AG09309 (cell line): ENCODE data around the gene NPHP4.

Experiments
- DNase-seq: peaks from one replicate; pipeline ENCODE4 v3.0.0-alpha.2; 2010; ENCODE audit warnings: low read depth
- H3K4me3 ChIP-seq: 2 replicates; pipeline ENCODE4 v1.5.1; 2011; ENCODE audit warnings: mild to moderate bottlenecking, low read depth, low read length, moderate library complexity; ENCODE audit not compliant: control insufficient read depth
- TF ChIP-seq, protein P1 (sequence below): IDR thresholded peaks from 2 replicates; pipeline ENCODE4 v1.5.1; 2011; ENCODE audit warnings: mild to moderate bottlenecking, low read depth, low read length, inconsistent platforms; ENCODE audit not compliant: insufficient read depth, control insufficient read depth; ENCODE audit errors: missing control alignments

The NPHP4 gene

DNA sequence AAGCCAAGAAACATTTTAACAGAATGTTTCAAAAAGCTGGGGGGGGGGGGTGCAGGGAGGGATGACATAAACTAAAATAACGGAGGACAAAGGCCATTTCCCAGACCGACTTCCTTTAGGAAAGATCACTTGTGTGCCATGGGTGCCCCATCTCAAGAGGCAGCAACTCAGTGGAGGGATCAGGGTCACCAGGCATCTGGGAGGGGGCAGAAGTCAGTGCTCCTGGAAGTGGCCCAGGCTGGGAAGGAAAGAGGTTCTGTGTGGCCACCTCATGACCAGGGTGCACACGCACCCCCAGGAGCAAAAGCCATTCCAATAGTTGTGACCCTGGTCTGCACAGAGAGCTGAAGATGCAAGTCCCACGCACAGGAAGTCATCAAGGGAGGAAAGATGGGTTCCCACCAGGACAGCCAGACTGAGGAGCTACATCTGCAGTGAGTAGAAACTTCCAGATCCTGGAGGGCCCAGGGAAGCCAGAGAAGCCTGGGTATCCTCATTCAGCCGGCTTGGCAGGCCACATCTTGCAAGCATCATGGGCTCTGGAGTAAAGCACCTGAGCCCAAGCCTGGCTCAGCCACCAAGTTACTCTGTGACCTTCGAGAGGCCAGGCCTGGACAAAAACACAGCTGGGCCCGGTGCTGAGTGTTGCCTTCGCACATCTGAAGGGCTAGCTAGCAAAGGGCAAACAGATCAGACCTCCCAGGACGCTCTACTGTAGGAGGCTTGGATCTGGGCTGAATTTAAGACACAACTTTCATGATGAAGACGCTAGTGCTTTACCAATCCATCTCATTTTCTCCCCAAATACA is 36.0 kb downstream of the NPHP4 start:
- H3K4me3 ChIP-seq, result no peak overlapping the region
- TF ChIP-seq, protein P1, sequence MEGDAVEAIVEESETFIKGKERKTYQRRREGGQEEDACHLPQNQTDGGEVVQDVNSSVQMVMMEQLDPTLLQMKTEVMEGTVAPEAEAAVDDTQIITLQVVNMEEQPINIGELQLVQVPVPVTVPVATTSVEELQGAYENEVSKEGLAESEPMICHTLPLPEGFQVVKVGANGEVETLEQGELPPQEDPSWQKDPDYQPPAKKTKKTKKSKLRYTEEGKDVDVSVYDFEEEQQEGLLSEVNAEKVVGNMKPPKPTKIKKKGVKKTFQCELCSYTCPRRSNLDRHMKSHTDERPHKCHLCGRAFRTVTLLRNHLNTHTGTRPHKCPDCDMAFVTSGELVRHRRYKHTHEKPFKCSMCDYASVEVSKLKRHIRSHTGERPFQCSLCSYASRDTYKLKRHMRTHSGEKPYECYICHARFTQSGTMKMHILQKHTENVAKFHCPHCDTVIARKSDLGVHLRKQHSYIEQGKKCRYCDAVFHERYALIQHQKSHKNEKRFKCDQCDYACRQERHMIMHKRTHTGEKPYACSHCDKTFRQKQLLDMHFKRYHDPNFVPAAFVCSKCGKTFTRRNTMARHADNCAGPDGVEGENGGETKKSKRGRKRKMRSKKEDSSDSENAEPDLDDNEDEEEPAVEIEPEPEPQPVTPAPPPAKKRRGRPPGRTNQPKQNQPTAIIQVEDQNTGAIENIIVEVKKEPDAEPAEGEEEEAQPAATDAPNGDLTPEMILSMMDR, result no peak
- no peak for DNase-seq

DNA sequence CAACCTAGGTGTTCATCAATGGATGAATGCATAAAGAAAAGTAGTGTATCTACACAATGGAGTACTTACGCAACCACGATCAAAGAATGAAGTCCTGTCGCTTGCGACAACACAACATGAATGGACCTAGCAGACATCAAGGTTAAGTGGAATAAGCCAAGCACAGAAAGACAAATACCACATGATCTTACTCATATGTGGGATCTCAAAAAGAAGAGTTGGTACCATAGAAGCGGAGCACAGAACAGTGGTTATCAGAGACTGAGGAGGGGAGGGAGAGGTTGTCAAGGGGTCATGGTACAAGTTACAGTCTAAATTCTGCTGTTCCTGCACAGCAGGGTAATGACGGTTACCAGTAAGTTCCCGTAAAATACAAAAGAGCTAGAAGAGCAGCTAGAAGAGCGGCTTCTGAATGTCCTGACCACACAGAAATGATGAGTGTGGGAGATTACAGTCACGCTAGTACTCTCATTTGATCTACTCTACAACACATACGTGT is 36.7 kb downstream of the NPHP4 start:
- no peak overlapping the region for H3K4me3 ChIP-seq
- TF ChIP-seq, protein P1, result no peak
- no peak for DNase-seq

DNA sequence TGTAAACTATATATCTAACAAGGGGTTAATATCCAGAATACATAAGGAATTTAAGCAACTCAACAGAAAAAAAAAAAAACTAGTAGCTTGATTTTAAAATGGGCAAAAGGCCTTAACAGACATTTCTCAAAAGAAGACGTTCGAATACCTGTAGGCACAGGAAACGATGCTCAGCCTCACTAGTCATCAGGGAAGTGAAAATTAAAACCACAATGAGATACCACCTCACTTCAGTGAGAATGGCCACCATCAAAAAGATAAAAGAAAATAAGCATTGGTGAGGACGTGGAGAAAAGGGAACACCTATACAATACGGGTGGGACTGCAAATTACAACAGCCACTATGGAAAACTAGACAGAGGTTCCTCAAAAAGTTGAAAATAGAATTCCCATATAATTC is 37.3 kb downstream of the NPHP4 start:
- no peak for DNase-seq
- TF ChIP-seq, protein P1, result no peak
- no peak overlapping the region for H3K4me3 ChIP-seq

DNA sequence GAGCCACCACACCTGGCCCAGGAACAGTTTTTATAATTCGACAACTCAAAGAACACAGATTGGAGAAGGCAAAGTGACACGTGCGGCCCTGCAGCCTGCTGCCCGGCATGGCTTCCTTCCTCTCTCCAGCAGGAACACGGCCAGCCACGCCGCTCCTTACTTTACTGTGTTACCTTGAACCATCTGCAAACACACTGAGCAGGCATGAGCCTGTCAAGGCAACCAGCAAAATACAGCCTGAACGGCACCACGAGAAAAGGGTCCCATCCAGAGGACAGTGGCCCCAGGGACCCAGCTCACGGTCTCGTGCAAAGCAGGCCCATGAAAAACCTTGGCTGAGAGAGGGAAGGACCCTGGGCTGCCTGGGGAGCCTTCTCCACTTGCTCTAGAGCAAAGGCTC is 38.8 kb downstream of the NPHP4 start:
- no peak overlapping the region for H3K4me3 ChIP-seq
- no peak for DNase-seq
- TF ChIP-seq, protein P1, result no peak

DNA sequence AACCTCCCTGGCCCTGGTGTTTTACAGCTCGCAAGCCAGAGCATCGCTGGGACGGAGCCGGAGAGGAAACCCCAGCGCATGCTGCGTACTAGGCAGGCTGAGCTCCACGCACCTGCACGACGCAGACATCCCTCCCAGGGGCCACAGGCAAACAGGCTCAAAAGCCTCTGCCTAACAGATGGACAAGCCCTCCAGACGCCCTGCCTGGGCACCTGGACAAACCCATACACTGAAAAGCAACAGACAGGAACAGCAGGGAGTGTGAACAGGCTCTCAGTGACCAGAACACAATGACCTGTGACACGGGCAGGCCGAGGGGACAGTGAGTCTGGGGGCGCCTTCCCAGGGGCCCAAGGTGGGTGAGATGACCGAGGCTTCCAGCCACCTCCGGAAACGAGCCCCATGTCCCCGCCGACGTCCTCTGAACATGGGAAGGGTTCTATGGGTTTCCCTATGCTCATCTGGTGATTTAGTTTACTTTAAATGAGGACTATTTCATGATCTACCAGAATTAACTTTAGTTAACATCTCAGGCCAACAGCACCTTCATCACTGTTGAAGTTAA is 40.3 kb downstream of the NPHP4 start:
- H3K4me3 ChIP-seq, result no peak overlapping the region
- TF ChIP-seq, protein P1, result no peak
- no peak for DNase-seq

DNA sequence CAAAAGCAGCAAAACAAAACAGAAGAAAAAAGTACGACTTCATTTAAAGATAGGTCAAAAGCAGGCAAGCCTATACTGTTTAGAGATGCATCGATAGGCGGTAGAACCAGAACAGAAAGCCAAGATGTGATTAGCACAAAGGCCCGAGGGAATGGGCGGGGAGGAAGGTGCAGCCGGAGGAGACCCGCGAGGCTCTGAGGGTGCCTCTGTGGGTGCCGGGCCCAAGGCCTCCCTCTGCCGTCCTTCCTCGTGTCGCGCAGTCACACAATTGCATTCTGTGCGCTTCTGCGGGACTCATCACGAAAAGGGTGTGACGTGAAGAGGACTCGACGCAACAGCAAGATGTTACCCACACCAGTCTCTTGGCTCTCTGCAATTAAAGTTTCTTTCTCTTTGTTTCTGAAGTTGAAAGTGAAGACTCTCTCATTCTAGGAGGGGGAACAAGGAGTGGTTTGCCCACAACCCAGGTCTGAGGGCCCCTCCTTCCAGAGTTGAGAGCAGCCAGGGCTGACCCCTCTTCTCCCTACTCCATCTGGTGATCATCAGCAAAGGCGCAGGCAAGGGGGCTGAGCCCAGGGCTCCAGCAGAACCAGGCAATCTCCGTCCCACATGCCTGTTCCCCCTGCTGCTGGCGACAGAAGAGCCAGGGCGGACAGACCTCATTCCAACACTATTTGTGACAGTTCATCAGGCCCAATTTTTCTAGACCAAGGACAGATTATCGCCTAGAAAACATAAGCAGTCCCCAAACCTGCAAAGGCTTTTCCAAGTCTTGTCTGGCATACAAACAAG is 41.0 kb downstream of the NPHP4 start:
- TF ChIP-seq, protein P1, result no peak
- no peak for DNase-seq
- H3K4me3 ChIP-seq, result no peak overlapping the region
